Natural killer cell (primary cell): ENCODE data around the gene THOC6. TPM values are rescaled to one million over a fixed set of nuclear protein-coding genes. Genes with fewer than 3 reads are reported as not detected.

ENCODE experiments used
- ATAC-seq, 3 donors: fragments of 150-1000 bp in 2 of 3; fragments of 200-7000 bp in 1 of 3; cut with Tn5 transposase; 1 replicate in 1 of 3; 2 replicates in 2 of 3; pipeline ENCODE4 v1.10.0; 2021; ENCODE audit warnings: mild to moderate bottlenecking in 2 of 3, moderate library complexity in 2 of 3
- DNase-seq, 2 donors: peaks; one replicate each; pipeline versions ENCODE4 v3.0.0 to v3.0.0-alpha.2; 2013 to 2021; ENCODE audit warnings: mixed read lengths in 1 of 2
- H3K27ac ChIP-seq: one replicate; pipeline ENCODE4 v1.5.1; 2013; ENCODE audit warnings: mild to moderate bottlenecking, low read length
- H3K27me3 ChIP-seq: one replicate; pipeline ENCODE4 v1.6.1; 2013; ENCODE audit warnings: low read length; ENCODE audit not compliant: control insufficient read depth, insufficient read depth
- H3K36me3 ChIP-seq: one replicate; pipeline ENCODE4 v1.6.1; 2013; ENCODE audit warnings: low read length; ENCODE audit not compliant: control insufficient read depth, insufficient read depth
- H3K4me1 ChIP-seq: one replicate; pipeline ENCODE4 v1.6.1; 2013; ENCODE audit warnings: low read length; ENCODE audit not compliant: control insufficient read depth, insufficient read depth
- H3K4me3 ChIP-seq: one replicate; pipeline ENCODE4 v1.5.1; 2013; ENCODE audit warnings: low read length
- H3K9me3 ChIP-seq: one replicate; pipeline ENCODE4 v1.6.1; 2013; ENCODE audit warnings: low read length; ENCODE audit not compliant: control insufficient read depth, insufficient read depth
- H3K27ac Mint-ChIP-seq, 2 donors: one replicate each; pipeline ENCODE4 v1.8.0; 2022; ENCODE audit warnings: mild to moderate bottlenecking in 2 of 2, mixed read lengths in 2 of 2, moderate library complexity in 1 of 2
- H3K27me3 Mint-ChIP-seq, 2 donors: one replicate each; pipeline ENCODE4 v1.8.0; 2022; ENCODE audit warnings: low read depth in 2 of 2, mixed read lengths in 2 of 2
- H3K36me3 Mint-ChIP-seq: one replicate; pipeline ENCODE4 v1.8.0; 2022; ENCODE audit warnings: mixed read lengths
- H3K4me1 Mint-ChIP-seq, 2 donors: one replicate each; pipeline ENCODE4 v1.8.0; 2022; ENCODE audit warnings: mixed read lengths in 2 of 2
- H3K4me3 Mint-ChIP-seq: one replicate; pipeline ENCODE4 v1.8.0; 2022; ENCODE audit warnings: mild to moderate bottlenecking, moderate library complexity, mixed read lengths
- H3K9me3 Mint-ChIP-seq, 2 donors: one replicate each; pipeline ENCODE4 v1.8.0; 2022; ENCODE audit warnings: mixed read lengths in 2 of 2
- CTCF ChIP-seq: fragments of 200-600 bp; IDR thresholded peaks from one replicate; pipeline ENCODE4 v1.8.0; 2022; ENCODE audit warnings: antibody characterized with exemption
- WGBS: methylation state at CpG from one replicate; pipeline ENCODE4 v1.1.7; 2013; ENCODE audit warnings: missing lambda C conversion rate; ENCODE audit not compliant: insufficient coverage; 5-methylcytosine and 5-hydroxymethylcytosine counted together
- intact Hi-C: fragments of 100-400 bp; cut with micrococcal nuclease; formaldehyde crosslinking; loops from one replicate; pipeline ENCODE4 v1.14.2; 2022
- total RNA-seq, 4 donors: library from RNA; stranded (reverse); fragments of 120-200 nt in 1 of 4; gene quantifications; one replicate each; pipeline versions ENCODE4 v1.2.3 to v1.2.4, GENCODE V29; 2013 to 2022

Gene THOC6
- total RNA-seq, 3 donors from 2014 or later (not counting 1 experiment from before 2014, with no cell fraction given) = 17.1 to 21.5 (median 17.2) TPM

- intact Hi-C loops = no loop called here
- Histone ChIP-seq H3K27ac (no peak overlapping the region), H3K9me3 (no peaks in the 10 kb centered on the region), H3K36me3 (peaks cover 2% of the 10 kb centered on the region), H3K4me1 (peaks cover 56% of the 10 kb centered on the region), H3K4me3 (no peak overlapping the region), H3K27me3 (no peaks in the 10 kb centered on the region)
- 96% methylated on average over 6 of the region's 6 CpGs for WGBS
- ATAC-seq = no peak
- Mint-ChIP-seq H3K27ac (peak overlapping the region; percentile 68 to 76), H3K9me3 (no peaks in the 10 kb centered on the region), H3K4me1 (peaks cover 19 to 57% of the 10 kb centered on the region in 2 donors), H3K27me3 (no peaks in the 10 kb centered on the region), H3K4me3 (no peak overlapping the region), H3K36me3 (no peaks in the 10 kb centered on the region)
- peak in 1 of 2 donors; percentile 3 for DNase-seq
- TF ChIP-seq CTCF = no peak
Measured at GRCh38 chr16:3062553-3062952, 38.7 kb downstream of the THOC6 start.

- H3K36me3 Mint-ChIP-seq = no peaks in the 10 kb centered on the region
Measured at GRCh38 chr16:3063625-3064386, 40.0 kb downstream of the THOC6 start.

GRCh38 chr16:3065069-3065741 is 41.4 kb downstream of the THOC6 start, which contains the start of gene IL32:
TSS of gene IL32 (plus strand) at chr16:3065640. CDS start at chr16:3065812, 172 bp downstream.
- H3K27me3 ChIP-seq = no peaks in the 10 kb centered on the region

More at GRCh38 chr16:3063625-3064386, 40.0 kb downstream of the THOC6 start:
- Mint-ChIP-seq H3K4me1 (peaks cover 25 to 64% of the 10 kb centered on the region in 2 donors), H3K4me3 (peak overlapping the region; percentile 18), H3K9me3 (no peaks in the 10 kb centered on the region), H3K27ac (peak overlapping the region; percentile 92 to 95), H3K27me3 (no peaks in the 10 kb centered on the region)
- H3K27me3 ChIP-seq = no peaks in the 10 kb centered on the region
- intact Hi-C loops = no loop called here
- H3K4me3 ChIP-seq = no peak overlapping the region
- no peaks in the 10 kb centered on the region for H3K9me3 ChIP-seq
- peak overlapping the region; percentile 19 for H3K27ac ChIP-seq
- H3K4me1 ChIP-seq = peaks cover 61% of the 10 kb centered on the region
- 98% methylated on average over 8 of the region's 8 CpGs for WGBS
- no peak for TF ChIP-seq CTCF
- peak in 1 of 2 donors; percentile 18 for DNase-seq
- ATAC-seq = no peak
- H3K36me3 ChIP-seq = peaks cover 9% of the 10 kb centered on the region

More at GRCh38 chr16:3065069-3065741, 41.4 kb downstream of the THOC6 start, which contains the start of gene IL32:
- peak within 1 kb of the TSS; percentile 96 for H3K4me3 Mint-ChIP-seq
- H3K4me3 ChIP-seq = peak within 1 kb of the TSS; percentile 55
- H3K36me3 Mint-ChIP-seq = no peaks in the 10 kb centered on the region
- no peaks in the 10 kb centered on the region for H3K9me3 Mint-ChIP-seq
- DNase-seq = peak; percentile 34 to 89
- H3K27ac ChIP-seq = peak within 1 kb of the TSS; percentile 90
- peaks cover 66% of the 10 kb centered on the region for H3K4me1 ChIP-seq
- WGBS = 59% methylated on average over 12 of the region's 13 CpGs
- peak; percentile 58 to 66 (median 65) for ATAC-seq
- H3K27ac Mint-ChIP-seq = peak within 1 kb of the TSS; percentile 92 to 95
- intact Hi-C loops = no loop called here
- no peaks in the 10 kb centered on the region for H3K9me3 ChIP-seq
- H3K4me1 Mint-ChIP-seq = peaks cover 30 to 65% of the 10 kb centered on the region in 2 donors
- H3K27me3 Mint-ChIP-seq = no peaks in the 10 kb centered on the region
- peaks cover 13% of the 10 kb centered on the region for H3K36me3 ChIP-seq
- no peak for TF ChIP-seq CTCF
